Measurements from ENCODE around the gene PCNT.

The PCNT gene

DNA sequence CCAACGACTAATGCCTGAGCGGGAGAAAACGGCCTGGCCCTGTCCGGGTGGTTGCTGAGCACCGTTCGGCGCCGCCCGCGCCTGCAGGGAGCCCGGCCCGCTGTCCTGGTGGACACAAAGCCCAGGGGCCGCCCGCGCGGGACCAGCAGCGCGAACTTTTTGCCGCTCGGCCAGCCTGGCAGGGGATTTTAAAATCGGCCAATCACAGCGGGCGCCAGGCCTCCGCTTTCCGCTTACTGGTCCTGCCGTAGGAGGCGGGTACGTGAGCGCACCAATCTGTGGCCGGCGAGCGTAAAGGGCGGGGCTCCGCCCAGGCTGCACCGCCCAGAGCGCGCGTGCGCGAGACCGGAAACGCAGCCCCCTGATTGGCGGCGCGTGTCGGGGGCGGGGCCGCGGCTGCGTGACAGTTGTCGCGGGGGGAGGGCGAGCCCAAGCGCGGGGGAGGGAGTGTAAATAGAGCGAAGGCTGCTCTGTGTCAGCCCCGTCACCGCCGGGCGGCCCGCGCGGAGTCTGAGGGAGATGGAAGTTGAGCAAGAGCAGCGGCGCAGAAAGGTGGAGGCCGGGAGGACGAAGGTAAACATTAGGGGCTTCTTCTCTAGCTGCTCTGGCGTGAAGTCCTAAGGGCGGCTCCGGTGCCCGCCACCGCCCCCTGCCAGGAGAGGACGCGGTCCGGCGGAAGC, at the start of gene PCNT, which contains the start of gene C21orf58:
Gene PCNT (plus strand): TSS at position 447 of the 680 bp plus-strand sequence. CDS start 73 bp downstream, at position 520.
Gene C21orf58 (minus strand): TSS at position 161 of the 680 bp plus-strand sequence. CDS start 1,132 bp downstream, outside the sequence.
- peak; percentile 95 for DNase-seq

- no peak for DNase-seq
Observed at GRCh38 chr21:46274797-46275390, 49.1 kb upstream of the PCNT start.

DNA sequence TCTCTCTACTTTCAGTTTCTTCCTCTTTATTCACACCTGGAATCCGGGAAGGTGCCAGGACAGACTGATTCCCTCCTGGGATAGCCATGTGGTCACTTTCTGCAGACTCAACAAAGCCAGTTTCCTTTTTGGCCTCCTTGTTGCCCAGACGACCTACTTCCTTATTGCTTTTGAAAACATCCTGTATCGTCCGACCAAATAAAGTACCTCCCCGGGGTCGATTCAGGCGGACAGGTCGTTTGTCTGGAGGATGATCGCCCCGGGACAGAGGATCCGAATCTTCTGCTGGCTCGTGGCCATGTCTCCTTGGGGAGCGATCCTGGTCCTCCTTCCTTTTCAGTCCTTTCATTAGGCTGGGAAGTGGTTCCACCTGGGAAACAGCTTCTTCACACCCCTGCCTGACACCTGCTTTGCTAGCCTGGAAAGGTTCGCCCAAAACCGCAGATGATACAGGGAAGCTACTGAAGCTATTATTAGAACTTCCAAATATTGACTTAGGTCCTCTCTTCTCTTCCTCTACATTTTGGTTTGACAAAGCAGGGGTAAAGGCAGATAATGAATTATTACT, 39.8 kb upstream of the PCNT start:
- no peak for DNase-seq

DNA sequence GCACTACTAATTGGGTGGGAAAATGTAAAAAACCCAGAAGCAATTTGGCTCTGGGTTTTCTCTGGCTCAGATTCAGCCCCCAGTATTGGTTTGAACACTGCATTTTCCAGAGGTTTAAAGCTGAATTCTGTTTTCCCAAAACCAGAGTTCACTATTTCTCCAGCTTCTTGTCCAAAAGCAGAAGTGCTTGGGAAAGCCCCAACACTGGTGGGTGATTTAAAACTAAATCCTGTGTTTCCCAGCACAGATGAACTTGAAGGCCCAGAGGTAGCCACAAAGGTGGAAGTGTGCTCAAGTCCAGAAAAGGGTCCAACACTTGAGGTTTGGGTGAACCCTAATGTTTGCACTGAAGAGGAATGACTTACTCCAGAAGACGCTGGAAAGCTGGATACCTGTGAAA, 39.2 kb upstream of the PCNT start:
- no peak for DNase-seq

- DNase-seq = no peak
Observed at GRCh38 chr21:46285206-46285661, 38.7 kb upstream of the PCNT start, which contains the start of gene MCM3AP. TSS of gene MCM3AP (minus strand) at chr21:46285611. CDS start at chr21:46285286, 325 bp downstream.

DNA sequence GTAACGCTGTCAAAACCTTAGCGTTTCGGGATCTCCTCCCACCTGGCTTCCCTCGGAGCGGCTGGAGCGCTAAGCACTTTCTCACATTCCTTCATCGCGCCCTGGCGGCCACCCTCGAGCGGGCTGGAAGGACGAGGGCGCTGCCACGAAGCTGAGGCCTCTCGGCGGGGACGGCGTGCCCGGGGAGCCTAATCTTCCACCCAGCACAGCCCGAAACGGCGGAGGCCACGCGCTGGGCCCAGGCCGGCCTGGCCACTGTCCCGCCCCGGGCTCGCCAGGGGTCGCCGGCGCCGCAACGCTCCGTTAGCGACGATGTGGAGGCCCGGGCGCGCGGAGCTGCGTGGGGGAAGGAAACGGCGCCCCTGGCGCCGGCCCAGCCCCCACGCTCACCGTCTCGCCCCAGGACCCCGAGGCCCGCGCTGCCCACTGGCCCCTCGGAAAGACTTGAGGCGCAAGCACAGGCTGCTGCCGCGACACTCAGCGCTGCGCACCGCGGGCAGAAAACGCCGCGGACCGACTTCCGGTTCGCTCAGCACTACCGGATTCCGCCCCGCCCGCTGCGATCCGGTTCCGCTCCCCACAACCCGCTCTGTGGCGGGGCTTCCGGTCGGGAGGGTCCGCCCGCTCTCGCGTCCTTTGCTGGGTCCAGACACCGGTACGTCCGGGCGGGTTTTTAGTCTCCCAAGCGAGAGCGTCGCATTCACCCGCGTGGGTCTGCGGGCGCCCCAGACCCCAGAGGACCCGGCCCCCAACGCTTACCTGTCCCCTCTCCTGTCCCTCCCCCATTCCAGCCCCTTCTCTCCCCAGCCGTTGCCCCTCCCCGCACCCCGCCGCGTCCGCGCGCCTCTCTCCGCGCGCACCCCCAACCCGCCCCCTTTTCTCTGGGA, 38.0 kb upstream of the PCNT start, which contains the start of gene YBEY:
Gene YBEY (plus strand): TSS at position 582 of the 887 bp plus-strand sequence. CDS start 572 bp downstream, outside the sequence.
- peak; percentile 73 for DNase-seq

DNA sequence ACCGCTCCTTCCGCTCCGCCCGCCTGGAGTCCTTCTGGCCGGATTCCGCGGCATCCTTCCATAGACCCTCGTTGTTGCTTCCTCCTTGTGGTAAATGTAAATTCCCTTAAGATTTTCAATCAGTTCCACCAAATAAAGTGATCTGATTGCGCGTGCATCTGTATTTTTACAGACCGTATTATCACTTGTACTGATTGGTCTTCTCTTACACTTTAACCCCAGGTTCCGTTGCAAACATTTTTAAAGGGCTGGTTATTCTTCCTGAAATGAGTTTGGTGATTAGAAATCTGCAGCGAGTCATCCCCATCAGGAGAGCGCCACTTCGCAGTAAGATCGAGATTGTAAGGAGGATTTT, 37.3 kb upstream of the PCNT start:
- no peak for DNase-seq

DNA sequence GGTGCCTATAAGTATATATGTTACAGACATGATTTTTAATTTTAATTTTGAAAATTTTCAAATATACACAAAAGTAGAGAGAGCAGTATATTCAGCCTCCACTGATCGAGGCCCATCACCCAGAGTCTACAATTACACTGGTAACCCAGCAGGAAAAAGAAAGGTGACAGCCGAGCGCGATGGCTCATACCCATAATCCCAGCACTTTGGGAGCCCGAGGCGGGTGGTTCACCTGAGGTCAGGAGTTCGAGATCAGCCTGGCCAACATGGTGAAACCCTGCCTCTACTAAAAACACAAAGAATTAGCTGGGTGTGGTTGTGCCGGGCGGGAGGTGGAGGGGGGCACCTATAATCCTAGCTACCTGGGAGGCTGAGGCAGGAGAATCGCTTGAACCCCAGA, 36.4 kb upstream of the PCNT start:
- no peak for DNase-seq

DNA sequence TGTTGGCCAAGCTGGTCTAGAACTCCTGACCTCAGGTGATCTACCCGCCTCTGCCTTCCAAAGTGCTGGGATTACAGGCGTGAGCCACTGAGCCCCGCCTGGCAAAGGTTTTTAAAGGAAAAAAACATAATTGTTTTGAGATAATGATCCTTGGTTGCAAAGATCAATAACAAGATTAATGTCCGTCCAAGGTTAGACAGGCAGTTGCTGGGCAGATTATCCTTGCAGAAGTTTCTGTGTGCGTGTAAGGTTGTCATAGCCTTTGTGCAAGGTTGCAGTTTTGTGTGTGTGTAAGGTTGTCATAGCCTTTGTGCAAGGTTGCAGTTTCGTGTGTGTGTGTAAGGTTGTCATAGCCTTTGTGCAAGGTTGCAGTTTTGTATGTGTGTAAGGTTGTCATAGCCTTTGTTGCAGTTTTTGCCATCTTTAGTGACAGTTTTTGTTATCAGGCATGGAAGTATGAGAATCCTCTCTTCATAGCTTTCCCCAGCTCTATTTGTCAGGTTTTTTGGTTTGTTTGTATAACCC, 34.2 kb upstream of the PCNT start:
- DNase-seq = no peak

GRCh38 chr21:46291561-46291960, 32.4 kb upstream of the PCNT start:
- no peak for DNase-seq

DNA sequence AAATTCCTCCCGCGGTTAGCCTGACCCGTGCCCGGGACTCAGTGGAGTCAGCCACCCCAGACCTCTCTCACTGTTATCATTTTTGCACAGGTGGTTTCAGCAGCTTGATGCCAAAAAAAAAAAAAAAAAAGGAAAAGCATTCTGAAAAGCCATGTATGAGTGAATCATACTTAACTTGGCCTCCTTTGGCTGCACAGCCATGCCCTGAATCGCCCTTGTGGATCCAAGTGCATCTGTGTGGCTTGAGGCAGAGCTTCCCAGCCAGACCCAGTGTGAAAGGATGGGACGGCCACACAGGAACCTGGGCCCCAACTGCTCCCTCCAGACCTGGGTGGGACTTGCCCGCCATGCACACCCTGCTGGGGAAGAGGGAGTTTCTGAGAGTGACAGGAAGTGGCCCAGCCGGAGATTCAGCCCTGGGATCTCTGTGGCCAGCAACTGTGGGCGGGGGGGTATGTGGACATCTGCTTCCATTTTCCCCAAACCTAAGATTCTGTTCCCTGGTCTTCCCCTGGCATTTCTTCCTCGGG, 29.2 kb upstream of the PCNT start:
- peak; percentile 76 for DNase-seq

GRCh38 chr21:46295177-46295770, 28.7 kb upstream of the PCNT start:
- DNase-seq = no peak

- no peak for DNase-seq
Observed at GRCh38 chr21:46295996-46296752, 27.8 kb upstream of the PCNT start.

- no peak for DNase-seq
Observed at GRCh38 chr21:46297338-46298271, 26.4 kb upstream of the PCNT start.

GRCh38 chr21:46299167-46299566, 24.8 kb upstream of the PCNT start:
- no peak for DNase-seq

GRCh38 chr21:46301759-46302158, 22.2 kb upstream of the PCNT start:
- DNase-seq = no peak

DNA sequence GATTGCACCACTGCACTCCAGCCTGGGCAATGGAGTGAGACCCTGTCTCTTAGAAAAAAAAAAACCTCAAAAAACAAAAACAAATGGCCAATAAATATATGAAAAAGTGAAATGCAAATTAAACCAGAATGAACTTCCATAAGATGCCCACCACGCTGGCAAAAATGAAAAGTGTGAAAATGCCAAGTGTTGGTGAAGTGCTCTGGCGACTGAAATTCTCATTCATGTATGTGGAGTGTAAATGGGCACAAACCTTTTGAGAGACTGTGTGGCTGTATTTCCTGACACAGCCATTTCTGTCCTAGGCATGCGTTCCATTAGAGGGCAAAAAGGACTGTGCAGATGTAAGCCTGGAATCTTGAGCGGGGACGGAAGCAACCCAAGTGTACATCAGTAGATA, 19.5 kb upstream of the PCNT start:
- DNase-seq = no peak

DNA sequence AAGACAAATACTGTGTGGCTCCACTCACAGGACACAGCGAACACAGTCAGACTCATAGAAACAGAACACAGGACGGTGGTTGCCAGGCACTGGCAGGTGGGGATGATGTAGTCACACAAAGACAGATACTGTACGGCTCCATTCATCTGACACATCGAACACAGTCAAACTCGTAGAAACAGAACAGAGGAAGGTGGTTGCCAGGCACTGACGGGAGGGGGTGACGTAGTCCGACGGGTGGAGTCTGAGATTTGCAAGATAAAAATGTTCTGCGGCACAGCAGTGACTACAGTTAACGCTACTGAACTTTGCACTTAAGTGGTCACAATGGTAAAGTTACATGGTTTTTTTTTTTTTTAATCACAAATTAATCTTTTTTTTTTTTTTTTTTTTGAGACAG, 19.0 kb upstream of the PCNT start:
- no peak for DNase-seq

DNA sequence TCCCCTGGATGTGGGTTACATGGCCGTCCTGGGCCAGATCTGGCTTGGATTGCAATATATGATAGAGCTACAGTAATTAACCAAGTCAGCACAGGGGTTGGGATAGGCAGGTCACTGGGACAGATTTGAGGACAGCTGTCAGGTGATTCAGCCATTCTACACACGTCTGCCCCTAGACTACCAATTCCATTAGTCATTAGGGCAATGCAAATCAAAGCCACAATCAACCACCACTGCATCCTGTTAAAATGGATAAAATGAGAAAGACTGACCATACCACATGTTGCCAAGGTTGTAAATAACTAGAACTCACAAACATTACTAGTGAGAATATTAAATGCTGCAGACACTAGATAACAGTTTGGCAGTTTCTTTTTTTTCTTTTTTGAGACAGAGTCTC, 16.3 kb upstream of the PCNT start:
- DNase-seq = peak; percentile 40

DNA sequence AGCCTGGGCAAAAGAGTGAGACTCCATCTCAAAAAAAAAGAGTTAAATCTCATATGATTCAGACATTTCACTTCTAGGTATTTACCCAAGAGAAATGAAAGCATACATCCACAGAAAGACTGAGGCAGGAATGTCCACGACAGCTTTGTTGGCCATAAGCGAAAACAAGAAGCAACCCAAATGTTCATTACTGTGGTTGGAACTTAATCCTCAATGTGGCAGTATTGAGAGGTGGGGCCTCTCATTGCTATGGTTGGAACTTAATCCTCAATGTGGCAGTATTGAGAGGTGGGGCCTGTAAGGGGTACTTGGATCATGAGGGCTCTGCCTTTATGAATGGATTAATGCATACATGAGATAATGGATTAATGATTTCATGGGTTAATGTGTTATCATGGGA, 15.5 kb upstream of the PCNT start:
- no peak for DNase-seq
